GM21390 (cell line): ENCODE data around the gene CCNL1.
A peak's percentile ranks its signal among the peaks of the same experiment; 100 is the strongest.

Source experiments
- ATAC-seq: cut with Tn5 transposase; IDR thresholded peaks from one replicate; pipeline ENCODE4 v1.9.1; 2021; ENCODE audit not compliant: unreplicated experiment

Gene CCNL1

DNA sequence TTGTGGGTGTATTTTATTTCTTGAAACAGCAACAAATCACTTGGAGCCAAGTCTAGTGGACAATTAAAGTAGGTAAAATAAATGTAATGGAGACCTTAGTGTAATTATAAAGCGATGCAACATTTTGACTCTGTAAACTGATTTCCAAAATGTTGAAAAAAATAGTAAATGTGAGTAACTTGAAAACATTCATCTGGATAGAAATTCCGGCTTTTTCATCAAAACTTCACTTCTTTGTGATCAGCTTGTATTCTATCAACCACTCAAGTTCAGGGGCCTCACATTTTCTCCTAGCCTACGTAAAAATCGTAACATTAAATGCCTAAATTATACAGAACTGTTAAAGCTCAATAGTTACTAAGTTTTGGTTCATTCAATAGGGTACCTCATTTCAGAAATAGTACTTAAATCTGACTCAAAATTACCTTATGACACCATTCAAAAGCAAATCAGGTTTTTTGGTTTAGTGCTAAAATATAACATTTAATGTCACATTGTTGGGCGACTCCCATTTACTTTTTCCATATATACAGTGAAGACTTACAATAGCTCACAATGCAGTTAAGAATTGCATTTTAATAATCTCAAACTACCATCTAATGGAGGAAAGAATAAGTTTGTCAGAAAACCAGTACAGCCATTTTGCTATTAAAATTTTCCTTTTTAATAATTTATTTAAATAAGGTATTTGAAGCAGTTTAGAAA lies 12.7 kb downstream of the CCNL1 start:
- ATAC-seq: no peak

DNA sequence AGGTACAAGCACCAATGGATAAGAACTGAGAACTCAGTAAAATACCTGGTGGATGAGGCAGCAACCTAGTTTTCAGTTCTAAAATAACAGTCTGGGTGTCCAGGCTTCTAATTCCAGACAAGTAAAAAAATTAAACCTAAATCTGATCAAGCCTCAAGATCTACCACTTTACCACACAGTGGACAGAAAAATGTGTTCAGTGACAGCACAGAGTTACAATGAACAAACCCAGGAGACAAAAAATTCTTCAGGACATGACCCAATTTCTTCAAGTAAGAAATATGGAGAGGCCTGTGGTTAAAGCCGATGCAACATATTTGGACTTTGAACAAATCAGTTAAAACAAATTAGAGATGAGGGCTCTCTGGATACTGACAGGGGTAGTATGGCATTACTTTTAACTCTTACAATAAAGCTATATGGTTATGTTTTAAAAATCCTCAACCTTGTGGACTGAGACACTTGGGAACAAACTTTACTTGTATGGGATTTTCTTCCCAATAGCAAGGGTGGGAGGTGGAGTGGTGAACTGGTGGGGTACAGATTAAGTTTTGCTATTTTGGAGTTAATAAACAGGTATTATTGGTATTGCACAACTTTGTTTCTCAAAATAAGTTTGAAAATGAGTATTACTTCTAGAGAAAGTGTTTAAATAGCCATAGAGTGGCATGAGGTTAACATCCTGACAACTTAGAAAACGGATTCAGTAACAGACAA lies 14.2 kb downstream of the CCNL1 start:
- ATAC-seq: no peak

DNA sequence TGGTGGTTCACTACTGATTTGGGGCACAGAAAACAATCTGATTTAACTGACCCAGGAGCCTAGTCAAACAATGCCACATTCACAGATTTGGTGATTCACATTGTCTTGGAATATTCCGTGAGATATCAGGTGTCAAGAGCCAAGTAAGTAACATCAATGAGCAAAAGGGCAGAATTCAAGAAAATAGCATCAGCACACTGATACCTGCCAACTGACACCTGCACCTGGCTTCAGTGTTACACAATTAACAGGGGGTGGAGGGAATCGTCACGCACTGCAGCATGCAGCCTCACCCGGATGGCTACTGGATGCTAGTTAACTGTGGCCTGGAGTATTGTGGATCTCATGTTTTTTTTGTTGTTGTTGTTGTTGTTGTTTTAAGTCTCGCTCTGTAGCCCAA lies 17.6 kb downstream of the CCNL1 start:
- no peak for ATAC-seq

DNA sequence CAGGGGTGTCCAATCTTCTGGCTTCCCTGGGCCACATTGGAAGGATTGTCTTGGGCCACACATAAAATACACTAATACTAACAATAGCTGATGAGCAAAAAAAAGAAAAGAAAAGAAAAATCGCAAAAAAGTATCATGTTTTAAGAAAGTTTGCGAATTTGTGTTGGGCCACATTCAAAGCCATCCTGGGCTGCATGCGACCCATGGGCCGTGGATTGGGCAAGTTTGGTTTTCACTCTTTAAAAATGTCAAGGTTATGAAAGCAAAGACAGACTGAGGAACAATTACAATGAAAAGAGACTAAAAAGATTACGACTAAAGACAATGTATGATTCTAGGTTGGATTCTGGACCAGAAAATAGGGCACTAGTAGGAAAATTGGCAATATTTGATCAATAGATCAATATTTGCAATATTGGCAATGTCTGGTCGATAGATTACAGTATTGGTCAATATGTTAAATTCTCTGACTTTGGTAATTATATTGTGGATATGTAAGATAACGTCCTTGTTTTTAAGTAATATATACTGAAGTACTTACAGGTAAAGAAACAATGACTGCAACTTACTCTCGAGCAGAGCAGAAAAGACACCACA lies 19.9 kb downstream of the CCNL1 start:
- ATAC-seq: no peak

DNA sequence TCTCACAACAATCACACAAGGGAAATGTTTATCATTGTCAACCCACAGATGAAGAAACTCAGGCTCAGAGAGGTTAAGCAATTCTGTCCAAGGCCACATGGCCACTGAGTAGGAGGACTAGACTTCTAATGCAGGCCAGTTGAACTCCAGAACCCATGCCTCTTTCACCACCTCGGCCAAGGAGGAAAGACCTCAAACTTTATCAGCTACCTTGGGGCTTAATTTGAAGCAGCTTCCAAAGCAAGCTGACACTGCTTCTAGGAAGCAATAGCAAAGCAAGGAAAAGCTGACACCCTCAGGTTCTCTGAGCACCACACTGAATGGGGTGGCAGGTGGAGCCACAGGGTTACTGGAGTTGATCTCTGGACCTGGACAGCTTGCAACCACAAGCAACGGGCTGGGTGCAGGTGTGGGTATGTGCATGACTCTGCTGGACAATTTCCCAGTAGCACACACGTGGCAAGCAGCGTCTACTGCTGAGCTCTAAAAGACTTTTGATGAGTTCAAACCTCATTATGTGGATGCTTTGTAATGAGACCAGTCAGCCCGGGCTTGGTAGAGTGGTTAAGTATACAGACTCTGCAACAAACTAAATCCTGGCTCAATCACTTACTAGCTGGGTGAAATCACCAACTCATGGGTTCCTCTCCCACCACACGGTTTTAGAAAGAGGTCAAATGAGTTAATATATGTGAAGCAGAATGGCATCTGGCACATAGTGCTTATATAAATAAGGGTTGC lies 23.1 kb downstream of the CCNL1 start:
- no peak for ATAC-seq

DNA sequence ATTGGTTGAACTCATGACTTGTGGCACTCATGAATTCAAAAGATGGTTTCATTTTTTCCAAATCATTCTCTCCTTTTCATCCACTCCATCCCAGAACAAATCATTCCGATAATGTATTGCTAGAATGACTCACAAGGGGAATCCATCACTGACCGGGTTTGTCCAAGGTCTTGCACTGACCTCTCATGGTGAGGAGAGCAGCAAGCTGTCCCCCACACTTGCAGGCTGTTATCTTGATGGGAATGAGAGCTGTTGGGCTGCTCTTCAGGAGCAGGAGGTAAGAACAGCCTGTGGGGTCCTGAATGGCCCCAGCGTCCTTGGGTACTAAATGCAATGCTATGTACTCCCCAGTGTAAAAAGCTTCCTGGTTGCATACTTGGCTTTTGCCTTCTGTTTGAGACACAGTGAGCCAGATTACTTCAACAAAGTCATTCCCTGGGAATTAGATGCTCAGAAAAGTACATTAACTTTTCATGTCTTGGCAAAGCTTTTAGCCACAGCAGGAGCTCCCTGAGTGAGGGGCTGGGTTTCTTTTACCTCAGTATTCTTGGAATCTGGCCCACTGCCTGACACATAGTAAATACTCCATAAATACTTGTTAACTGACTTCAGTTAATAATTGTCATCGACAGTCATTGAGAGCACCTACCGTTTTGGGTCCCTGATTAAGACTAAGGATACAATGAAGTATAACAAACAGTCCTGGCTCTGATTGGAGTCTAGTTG lies 24.1 kb downstream of the CCNL1 start:
- ATAC-seq: no peak

DNA sequence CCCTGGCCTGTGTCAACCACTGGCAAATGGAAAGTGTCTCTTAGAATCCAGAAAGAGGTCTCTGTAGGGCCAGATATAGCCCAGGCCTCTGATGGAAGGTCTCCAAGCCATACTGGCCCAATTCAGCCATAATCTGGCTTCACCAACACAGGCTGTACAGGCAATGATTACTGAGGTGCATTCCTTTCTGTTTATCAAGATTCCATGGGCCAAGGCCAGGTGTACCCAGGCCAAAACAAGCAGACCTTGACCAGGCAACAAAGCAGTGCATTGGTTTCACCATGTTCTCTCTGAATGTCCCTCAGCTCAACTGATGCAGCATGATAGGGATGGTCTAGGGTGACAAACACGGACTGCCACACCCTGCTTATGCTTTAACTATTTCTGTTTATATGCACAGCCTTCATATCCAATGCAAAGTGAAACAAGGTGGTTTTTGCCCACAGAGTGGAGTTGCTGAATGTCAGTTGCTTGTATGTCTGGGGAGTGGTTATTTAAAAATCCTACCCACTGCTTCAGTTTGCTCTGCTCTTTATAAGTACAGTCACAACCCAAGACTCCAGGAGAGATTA lies 25.2 kb downstream of the CCNL1 start:
- ATAC-seq: no peak

DNA sequence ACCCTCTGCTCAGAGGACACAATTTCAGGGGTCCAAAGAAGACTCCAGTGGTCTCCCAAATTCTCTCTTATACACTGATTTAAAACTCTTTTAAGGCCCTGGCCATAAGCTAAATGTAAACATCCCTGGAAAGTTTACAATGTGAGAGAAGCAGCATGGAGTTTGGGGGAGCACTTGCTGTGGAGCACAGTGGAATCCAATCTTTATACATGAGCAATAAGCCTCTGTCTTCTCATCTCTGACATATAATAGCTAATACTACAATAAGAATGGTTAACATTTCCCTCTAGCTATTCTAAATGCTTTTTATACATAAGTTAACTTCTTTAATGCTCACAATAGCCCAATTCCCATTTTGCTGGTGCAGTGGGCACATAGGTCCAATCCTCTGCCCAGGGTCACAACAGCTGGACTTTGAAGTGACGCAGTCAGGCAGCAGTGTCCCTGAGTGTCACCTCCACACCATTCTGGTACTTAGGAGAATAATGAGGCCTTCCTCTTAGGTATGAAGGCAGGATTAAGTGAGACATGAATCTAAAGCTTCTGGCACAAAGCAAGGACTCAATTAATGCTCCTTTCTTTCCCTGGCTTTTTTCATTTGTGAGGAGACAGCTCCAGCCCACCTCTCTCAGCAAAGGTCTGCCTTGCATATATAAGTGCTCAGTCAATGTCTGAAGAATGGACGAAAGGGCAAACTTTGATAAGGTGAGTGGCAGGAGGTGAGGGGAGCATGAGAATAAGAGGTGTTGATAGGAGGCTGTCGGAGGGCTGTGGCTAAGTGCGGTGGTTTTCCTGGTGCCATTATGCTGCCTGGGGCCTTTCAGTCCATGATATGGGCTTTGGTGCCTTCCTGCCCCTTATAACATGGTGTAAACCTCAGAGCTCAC lies 26.3 kb downstream of the CCNL1 start:
- no peak for ATAC-seq

DNA sequence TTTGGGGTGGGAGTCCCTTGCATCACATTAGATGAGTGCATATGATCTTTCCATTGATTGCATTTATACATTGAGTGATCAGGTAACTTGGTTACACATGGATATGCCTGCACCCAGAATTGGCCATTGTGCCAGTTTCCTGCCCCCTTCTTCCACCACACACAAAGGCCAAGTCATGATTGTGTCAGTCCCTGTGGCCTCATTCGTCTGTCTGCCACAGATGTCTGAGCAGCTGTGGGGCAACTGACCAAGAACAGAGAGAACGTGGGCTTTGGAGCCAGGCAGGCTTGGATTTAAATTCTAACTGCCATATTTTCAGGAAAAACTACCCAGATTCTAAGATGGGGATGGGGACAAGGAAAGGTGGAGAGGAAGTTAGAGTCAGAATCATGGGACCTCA lies 27.0 kb downstream of the CCNL1 start:
- no peak for ATAC-seq

DNA sequence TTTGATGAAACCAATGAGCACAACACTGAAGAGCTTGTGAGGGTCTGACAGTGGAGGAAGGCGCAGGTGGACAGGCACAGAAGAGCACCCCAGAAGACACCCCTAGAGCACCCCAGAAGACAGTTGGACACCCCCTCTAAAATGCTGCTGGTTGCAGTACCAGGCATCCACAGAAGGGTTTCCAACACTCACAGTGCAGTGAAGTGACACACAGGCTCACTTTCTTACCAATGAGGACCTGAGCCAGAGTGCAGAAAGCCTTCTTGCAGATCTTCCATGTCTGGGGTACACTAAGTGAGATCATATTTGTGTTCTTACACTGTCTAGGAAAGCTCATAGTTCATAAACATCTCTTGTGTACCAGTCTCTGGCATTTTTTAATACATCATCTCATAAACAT lies 27.6 kb downstream of the CCNL1 start:
- ATAC-seq: no peak

DNA sequence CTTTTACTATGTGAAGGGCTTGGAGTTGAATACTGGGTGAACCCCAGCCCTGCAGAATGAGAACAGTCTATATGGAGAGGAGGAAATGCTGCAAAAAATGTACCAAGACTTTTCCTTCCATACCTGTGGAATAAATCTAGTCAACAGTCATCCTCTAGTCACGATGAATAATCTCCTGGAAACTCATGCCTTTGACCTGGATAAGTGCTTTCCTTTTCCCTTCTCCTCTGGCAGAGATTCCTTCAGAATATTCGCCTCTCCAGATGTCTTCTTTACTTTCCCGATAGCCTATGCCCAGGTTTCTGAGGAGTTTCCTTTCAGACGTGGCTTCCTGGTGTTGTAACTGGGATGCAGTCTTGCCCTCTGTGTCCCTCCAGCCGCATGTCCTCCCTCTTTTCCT lies 28.1 kb downstream of the CCNL1 start:
- ATAC-seq: no peak

DNA sequence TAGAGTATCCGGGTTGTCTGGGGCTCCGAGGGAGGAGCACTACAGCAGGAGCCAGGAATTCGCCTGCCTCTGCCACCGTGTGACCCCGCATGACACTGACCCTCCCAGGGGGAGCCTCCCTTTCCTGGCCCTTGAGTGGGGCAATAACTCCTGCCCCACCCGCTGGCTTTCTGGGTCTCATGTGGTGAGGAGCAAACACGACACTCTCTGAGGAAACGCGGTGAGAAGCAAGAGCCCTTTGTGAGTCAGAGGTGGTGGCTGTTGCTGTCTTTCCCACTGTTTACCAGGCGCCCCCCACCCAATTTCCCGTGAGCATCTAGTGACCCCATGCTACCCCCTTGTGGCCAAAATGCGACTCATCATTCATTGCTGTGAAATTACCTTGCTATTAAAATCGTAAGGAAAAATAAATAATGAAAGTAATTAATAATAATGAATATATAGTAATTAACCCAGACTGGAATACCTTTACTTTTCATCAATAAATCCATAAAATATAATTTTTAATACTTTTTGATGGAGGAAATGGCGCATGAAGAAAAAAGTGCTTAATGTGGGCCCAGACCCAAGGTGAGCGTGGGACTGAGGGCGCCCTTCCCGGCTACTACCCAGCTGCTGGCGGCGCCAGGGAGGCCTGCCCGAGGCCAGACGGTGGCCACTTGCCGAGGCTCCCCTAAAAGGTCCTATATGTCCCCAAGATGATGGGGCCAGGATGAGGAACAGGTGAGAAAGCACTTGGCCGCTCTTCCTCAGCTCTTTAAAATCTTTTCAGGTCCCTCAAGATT lies 29.3 kb downstream of the CCNL1 start:
- no peak for ATAC-seq

DNA sequence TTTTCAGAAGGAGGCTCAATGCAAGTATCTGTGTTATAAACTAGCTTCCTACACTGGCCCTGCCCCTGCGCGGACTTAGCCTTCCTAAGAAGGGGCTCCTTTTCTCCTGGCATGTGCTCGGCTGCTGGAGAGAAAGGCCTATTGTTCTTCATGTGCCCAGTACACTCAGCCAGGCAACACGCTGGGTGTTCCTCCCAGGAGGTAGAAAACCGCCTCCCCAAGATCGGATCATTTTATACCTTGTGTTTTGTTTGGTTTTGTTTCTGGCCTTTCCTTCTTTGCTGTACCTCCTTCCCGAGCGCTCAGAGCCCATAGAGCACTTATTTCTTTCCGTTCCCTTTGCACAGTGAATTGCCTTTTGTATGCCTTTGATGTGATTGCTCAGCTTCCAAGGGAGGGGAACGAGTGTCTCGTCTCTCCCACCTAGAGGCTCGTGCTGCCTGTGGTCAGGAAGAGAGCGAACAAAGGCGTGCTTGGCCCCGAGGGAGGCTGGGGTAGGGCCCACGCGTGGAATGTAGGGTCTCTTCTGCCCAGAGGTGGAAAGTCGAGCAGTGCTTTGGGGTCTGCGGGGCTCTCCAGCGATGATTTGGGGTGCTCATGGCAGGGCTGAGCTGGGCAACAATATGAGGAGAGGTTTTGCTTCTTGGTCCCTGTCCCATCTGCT lies 30.0 kb downstream of the CCNL1 start:
- no peak for ATAC-seq

DNA sequence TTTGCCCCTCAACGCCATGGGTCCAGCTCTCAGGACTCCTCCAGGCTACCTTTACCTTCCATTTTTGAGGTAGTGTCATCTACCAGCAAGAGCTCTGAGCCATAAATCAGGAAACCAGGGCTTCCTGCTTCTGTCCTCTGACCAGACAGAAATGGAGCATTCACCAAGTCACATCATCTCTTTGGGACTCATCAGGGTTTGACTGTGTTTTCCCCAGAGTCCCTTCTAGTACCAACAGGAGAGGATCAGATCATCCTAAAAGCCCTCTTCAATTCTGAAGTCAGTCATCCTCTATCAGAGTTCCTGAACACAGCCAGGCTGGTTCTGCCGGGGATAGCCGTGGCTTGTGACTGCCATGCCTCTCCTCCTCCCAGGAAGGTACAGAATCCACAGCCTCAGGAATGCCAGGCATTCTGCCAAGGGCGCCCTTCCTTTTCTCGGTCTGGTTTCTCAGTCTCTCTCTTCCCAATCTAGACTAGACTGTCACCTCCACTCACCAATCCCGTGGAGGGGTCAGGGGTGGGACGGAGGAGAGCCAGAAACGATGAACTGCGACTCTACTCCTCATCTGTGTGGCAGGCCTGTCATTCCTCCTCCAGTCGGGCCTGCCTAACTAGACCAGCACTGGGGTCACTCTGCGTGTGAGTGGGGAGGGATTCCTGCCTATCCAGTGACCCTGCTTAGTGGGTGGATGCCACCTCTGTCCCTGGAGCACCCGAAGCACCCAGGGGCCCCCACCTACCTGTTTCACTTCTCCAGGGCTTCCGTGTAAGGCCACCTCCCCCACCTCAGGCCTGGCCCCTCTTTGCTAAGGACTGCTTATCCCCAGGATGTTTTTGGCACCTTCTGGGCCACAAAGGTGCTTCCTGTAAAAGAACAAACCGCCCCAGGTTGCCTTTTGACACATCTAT lies 30.9 kb downstream of the CCNL1 start:
- peak; percentile 27 for ATAC-seq

DNA sequence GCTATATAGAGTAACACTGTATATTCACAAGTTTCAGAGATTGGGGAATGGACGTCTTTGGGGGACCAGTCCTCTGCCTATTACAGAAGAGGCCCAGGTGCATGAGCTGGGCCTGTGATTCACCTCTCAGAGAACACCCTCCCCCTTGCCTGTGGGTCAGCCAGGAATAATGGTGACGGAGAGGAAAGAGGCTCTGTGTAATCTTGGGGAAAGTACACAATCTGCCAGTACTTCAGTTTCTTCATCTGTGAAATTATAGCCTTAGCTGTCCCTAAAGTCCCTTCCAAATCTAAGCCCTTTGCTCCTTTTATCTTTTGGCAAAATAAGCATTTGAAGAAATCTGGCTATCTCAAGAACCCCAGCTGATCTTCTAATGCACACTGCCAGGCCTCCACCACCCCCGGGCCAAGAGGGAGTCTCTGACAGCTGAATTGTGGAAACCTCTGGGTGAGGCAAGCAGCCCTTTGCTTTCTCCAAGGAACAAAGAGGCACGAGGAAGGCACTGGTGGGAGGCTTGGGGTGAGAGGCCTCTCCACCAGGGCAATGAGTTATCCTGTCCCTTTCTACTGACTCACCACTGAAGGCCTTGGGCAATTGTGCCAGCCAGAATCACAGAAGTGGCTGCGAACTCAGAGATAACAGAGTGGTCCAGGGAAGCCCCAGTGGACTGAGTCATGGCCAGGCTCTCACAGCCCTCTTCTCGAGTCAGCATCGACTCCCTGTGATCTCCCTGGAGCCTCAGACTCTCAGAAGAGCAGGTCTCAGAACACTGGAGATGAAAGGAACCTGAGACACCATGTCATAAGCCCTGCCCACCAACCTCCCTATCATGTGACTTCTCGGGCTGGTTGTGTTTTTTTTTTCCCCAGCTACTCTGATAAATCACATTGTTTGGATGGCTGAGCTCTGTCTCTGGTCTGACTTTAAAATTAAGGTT lies 31.8 kb downstream of the CCNL1 start:
- ATAC-seq: peak; percentile 42

DNA sequence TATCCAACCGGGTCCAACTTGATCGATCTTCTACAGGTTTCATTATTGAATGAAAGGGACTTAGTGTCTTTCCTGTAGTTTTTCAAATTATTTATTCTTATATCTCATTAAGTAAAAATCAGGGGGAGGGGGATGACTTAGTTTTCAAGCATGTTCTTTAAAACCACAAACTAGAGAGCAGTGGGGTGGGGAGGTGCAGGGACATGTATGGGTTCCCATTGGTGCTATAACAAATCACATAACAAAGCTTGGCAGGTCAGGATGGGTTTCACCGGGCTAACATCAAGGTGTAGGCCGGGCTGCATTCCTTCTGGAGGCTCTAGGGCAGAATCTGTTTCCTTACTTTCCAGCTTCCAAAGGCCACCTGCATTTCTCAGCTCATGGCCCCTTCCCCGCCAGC lies 32.7 kb downstream of the CCNL1 start:
- ATAC-seq: no peak
